Measurements from ENCODE around the gene SPC24.

- TF ChIP-seq CTCF (IDR thresholded peaks at IDR 0.05; ENCODE audit: low read depth, low read length, poor library complexity, severe bottlenecking) (no peak), EZH2phosphoT487 (IDR thresholded peaks at IDR 0.05; ENCODE audit: borderline replicate concordance, low read length) (no peak)
Measured at GRCh38 chr19:11181488-11181887, 25.9 kb upstream of the SPC24 start.
